ENCODE results near the gene SUCLA2. TPM values are rescaled to one million over a fixed set of nuclear protein-coding genes. Genes with fewer than 3 reads are reported as not detected.
A peak's percentile ranks its signal among the peaks of the same experiment; 100 is the strongest.

The SUCLA2 gene
- total RNA-seq, 1 donor from 2014 or later: 29.1 TPM

- no peak overlapping the region for H3K4me3 Mint-ChIP-seq (ENCODE audit: unreplicated experiment)
- peaks cover 31% of the 10 kb centered on the region for H3K36me3 Mint-ChIP-seq (ENCODE audit: low read depth, unreplicated experiment)
These were observed 39.8 kb upstream of the SUCLA2 start for GRCh38 chr13:48040896-48041295.

GRCh38 chr13:48040049-48040448 is 39.0 kb upstream of the SUCLA2 start:
- no peak for DNase-seq (ENCODE audit: low spot score)
- peaks cover 19% of the 10 kb centered on the region for H3K4me1 Mint-ChIP-seq (ENCODE audit: unreplicated experiment)
- no peak overlapping the region for H3K27ac Mint-ChIP-seq (ENCODE audit: unreplicated experiment)
- H3K9me3 Mint-ChIP-seq (ENCODE audit: unreplicated experiment): no peaks in the 10 kb centered on the region
- H3K27me3 Mint-ChIP-seq (ENCODE audit: unreplicated experiment): peaks cover 3% of the 10 kb centered on the region
- no peak overlapping the region for H3K4me3 Mint-ChIP-seq (ENCODE audit: unreplicated experiment)
- H3K36me3 Mint-ChIP-seq (ENCODE audit: low read depth, unreplicated experiment): peaks cover 32% of the 10 kb centered on the region
- TF ChIP-seq CTCF (IDR thresholded peaks at IDR 0.05; ENCODE audit: unreplicated experiment): no peak

More at GRCh38 chr13:48040896-48041295, 39.8 kb upstream of the SUCLA2 start:
- Mint-ChIP-seq H3K9me3 (ENCODE audit: unreplicated experiment) (no peaks in the 10 kb centered on the region), H3K4me1 (ENCODE audit: unreplicated experiment) (peaks cover 19% of the 10 kb centered on the region), H3K27me3 (ENCODE audit: unreplicated experiment) (peaks cover 3% of the 10 kb centered on the region), H3K27ac (ENCODE audit: unreplicated experiment) (no peak overlapping the region)
- no peak for DNase-seq (ENCODE audit: low spot score)
- no peak for TF ChIP-seq CTCF (IDR thresholded peaks at IDR 0.05; ENCODE audit: unreplicated experiment)

GRCh38 chr13:48038761-48039160 is 37.7 kb upstream of the SUCLA2 start:
- Mint-ChIP-seq H3K36me3 (ENCODE audit: low read depth, unreplicated experiment) (peaks cover 42% of the 10 kb centered on the region), H3K27ac (ENCODE audit: unreplicated experiment) (peak overlapping the region; percentile 48), H3K4me1 (ENCODE audit: unreplicated experiment) (peaks cover 15% of the 10 kb centered on the region), H3K9me3 (ENCODE audit: unreplicated experiment) (no peaks in the 10 kb centered on the region), H3K4me3 (ENCODE audit: unreplicated experiment) (peak overlapping the region; percentile 69), H3K27me3 (ENCODE audit: unreplicated experiment) (peaks cover 3% of the 10 kb centered on the region)
- DNase-seq (ENCODE audit: low spot score): no peak
- no peak for TF ChIP-seq CTCF (IDR thresholded peaks at IDR 0.05; ENCODE audit: unreplicated experiment)

GRCh38 chr13:48037346-48038173 is 36.5 kb upstream of the SUCLA2 start, which contains the start of gene NUDT15:
NUDT15 (plus strand) TSS chr13:48037726; CDS start chr13:48037747, 21 bp downstream.
- DNase-seq (ENCODE audit: low spot score): peak; percentile 97
- TF ChIP-seq CTCF (IDR thresholded peaks at IDR 0.05; ENCODE audit: unreplicated experiment): peak; percentile 100
- Mint-ChIP-seq H3K9me3 (ENCODE audit: unreplicated experiment) (no peaks in the 10 kb centered on the region), H3K27me3 (ENCODE audit: unreplicated experiment) (peaks cover 3% of the 10 kb centered on the region), H3K36me3 (ENCODE audit: low read depth, unreplicated experiment) (peaks cover 41% of the 10 kb centered on the region), H3K4me1 (ENCODE audit: unreplicated experiment) (peaks cover 12% of the 10 kb centered on the region), H3K4me3 (ENCODE audit: unreplicated experiment) (peak within 1 kb of the TSS; percentile 95), H3K27ac (ENCODE audit: unreplicated experiment) (peak within 1 kb of the TSS; percentile 95)

- peaks cover 5% of the 10 kb centered on the region for H3K27me3 Mint-ChIP-seq (ENCODE audit: unreplicated experiment)
- H3K36me3 Mint-ChIP-seq (ENCODE audit: low read depth, unreplicated experiment): peaks cover 32% of the 10 kb centered on the region
- no peak for TF ChIP-seq CTCF (IDR thresholded peaks at IDR 0.05; ENCODE audit: unreplicated experiment)
- DNase-seq (ENCODE audit: low spot score): no peak
- no peak overlapping the region for H3K4me3 Mint-ChIP-seq (ENCODE audit: unreplicated experiment)
- no peak overlapping the region for H3K27ac Mint-ChIP-seq (ENCODE audit: unreplicated experiment)
- H3K9me3 Mint-ChIP-seq (ENCODE audit: unreplicated experiment): peaks cover 7% of the 10 kb centered on the region
- H3K4me1 Mint-ChIP-seq (ENCODE audit: unreplicated experiment): no peaks in the 10 kb centered on the region
These were observed 28.8 kb upstream of the SUCLA2 start for GRCh38 chr13:48029859-48030258.
